Measurements from ENCODE around the gene ZZZ3.

The ZZZ3 gene

GRCh38 chr1:77652268-77652667 lies 30.2 kb downstream of the ZZZ3 start:
- TF ChIP-seq GATA3 (IDR thresholded peaks at IDR 0.05; ENCODE audit: low read depth, low read length) (no peak), GATA2 (IDR thresholded peaks at IDR 0.05; ENCODE audit: low read depth, low read length) (no peak)

- TF ChIP-seq GATA2 (IDR thresholded peaks at IDR 0.05; ENCODE audit: low read depth, low read length) (no peak), GATA3 (IDR thresholded peaks at IDR 0.05; ENCODE audit: low read depth, low read length) (no peak)
Observed at GRCh38 chr1:77649127-77649526, 33.3 kb downstream of the ZZZ3 start.

GRCh38 chr1:77643456-77643855 lies 39.0 kb downstream of the ZZZ3 start:
- TF ChIP-seq GATA2 (IDR thresholded peaks at IDR 0.05; ENCODE audit: low read depth, low read length), result no peak
- TF ChIP-seq GATA3 (IDR thresholded peaks at IDR 0.05; ENCODE audit: low read depth, low read length), result no peak

- TF ChIP-seq GATA2 (IDR thresholded peaks at IDR 0.05; ENCODE audit: low read depth, low read length), result no peak
- no peak for TF ChIP-seq GATA3 (IDR thresholded peaks at IDR 0.05; ENCODE audit: low read depth, low read length)
Observed at GRCh38 chr1:77642941-77643340, 39.5 kb downstream of the ZZZ3 start.

GRCh38 chr1:77642196-77642595 lies 40.3 kb downstream of the ZZZ3 start:
- TF ChIP-seq GATA2 (IDR thresholded peaks at IDR 0.05; ENCODE audit: low read depth, low read length), result no peak
- no peak for TF ChIP-seq GATA3 (IDR thresholded peaks at IDR 0.05; ENCODE audit: low read depth, low read length)

- TF ChIP-seq GATA3 (IDR thresholded peaks at IDR 0.05; ENCODE audit: low read depth, low read length) (no peak), GATA2 (IDR thresholded peaks at IDR 0.05; ENCODE audit: low read depth, low read length) (no peak)
Observed at GRCh38 chr1:77639557-77640069, 42.8 kb downstream of the ZZZ3 start.

GRCh38 chr1:77639056-77639455 lies 43.4 kb downstream of the ZZZ3 start:
- no peak for TF ChIP-seq GATA3 (IDR thresholded peaks at IDR 0.05; ENCODE audit: low read depth, low read length)
- no peak for TF ChIP-seq GATA2 (IDR thresholded peaks at IDR 0.05; ENCODE audit: low read depth, low read length)

- TF ChIP-seq GATA3 (IDR thresholded peaks at IDR 0.05; ENCODE audit: low read depth, low read length) (no peak), GATA2 (IDR thresholded peaks at IDR 0.05; ENCODE audit: low read depth, low read length) (no peak)
Observed at GRCh38 chr1:77636864-77637263, 45.6 kb downstream of the ZZZ3 start.

Data from SH-SY5Y (cell line).